GM19467 (cell line): Measurements from ENCODE around the gene PPP1R18.
"Not testable (repeated sequence)": the region's sequence is repeated elsewhere in the genome, so short reads cannot be mapped to it uniquely, and the experiment has no call there.

Experiments
- ATAC-seq: cut with Tn5 transposase; IDR thresholded peaks from one replicate; pipeline ENCODE4 v1.9.1; 2021; ENCODE audit warnings: mild to moderate bottlenecking, moderate library complexity; ENCODE audit not compliant: unreplicated experiment

Gene PPP1R18

GRCh38 chr6:30686009-30686907 lies at the start of gene PPP1R18:
Gene PPP1R18 (minus strand): TSS chr6:30686645. CDS start chr6:30686018, 627 bp downstream.
- ATAC-seq: no peak

- ATAC-seq: no peak
Observed at GRCh38 chr6:30735668-30736314, 49.3 kb upstream of the PPP1R18 start.

DNA sequence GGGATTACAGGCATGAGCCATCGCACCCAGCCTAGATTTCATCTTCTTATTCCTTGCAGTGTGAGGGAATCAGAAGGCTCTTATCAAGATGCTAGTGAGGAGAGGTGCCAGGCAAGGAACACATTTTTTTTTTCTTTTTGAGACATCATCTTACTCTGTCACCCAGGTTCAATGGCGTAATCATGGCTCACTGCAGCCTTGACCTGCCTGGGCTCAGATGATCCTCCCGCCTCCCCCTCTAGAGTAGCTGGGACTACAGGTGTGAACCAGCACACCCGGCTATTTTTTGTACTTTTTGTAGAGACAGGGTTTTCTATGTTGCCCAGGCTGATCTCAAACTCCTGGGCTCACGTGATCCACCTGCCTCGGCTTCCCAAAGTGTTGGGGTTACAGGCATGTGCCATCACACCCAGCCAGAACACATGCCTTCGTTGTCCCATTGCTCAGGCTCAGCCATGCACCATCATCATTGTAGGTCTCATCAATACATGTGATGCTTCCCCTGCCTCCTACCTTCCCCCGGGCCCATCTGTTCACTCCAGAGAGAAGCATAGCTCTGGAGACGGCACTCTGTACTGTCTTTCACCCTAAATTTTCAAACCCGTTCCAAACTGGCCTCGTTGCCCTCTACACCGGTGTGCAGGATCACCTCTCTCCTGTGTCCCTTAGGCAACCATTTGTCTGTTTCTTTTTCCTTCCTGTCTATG lies 45.9 kb upstream of the PPP1R18 start:
- ATAC-seq: no peak

- no peak for ATAC-seq
Observed at GRCh38 chr6:30730601-30731435, 44.4 kb upstream of the PPP1R18 start.

DNA sequence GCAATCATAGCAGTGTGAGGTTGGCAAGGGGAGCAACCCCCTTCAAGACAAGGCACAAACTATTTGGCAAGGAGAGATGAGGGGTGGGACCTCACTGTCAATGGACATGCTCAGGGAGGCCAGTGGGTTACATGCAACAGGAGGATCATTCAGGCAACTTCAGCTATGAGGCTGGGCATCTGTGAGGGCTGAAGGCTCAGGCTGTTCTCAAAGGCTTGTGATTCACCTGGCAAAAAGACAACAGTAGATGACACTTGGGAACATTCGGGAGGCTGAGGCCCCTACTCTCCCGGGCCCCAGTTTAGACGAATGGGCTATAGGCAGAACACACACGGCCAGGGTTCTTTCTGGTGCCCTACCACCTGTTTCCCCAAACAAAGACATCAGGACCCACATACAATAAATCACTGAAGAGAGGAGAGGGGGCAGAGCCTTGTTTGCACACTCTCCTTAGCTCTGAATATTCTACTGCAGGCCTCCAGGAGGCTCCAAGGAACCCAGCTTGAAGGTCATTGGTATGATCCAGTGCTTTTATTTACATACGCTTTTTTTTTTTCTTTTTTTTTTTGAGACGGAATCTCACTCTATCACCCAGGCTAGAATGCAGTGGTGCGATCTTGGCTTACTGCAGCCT lies 41.6 kb upstream of the PPP1R18 start:
- no peak for ATAC-seq

- ATAC-seq: no peak
Observed at GRCh38 chr6:30726506-30727413, 40.3 kb upstream of the PPP1R18 start.

DNA sequence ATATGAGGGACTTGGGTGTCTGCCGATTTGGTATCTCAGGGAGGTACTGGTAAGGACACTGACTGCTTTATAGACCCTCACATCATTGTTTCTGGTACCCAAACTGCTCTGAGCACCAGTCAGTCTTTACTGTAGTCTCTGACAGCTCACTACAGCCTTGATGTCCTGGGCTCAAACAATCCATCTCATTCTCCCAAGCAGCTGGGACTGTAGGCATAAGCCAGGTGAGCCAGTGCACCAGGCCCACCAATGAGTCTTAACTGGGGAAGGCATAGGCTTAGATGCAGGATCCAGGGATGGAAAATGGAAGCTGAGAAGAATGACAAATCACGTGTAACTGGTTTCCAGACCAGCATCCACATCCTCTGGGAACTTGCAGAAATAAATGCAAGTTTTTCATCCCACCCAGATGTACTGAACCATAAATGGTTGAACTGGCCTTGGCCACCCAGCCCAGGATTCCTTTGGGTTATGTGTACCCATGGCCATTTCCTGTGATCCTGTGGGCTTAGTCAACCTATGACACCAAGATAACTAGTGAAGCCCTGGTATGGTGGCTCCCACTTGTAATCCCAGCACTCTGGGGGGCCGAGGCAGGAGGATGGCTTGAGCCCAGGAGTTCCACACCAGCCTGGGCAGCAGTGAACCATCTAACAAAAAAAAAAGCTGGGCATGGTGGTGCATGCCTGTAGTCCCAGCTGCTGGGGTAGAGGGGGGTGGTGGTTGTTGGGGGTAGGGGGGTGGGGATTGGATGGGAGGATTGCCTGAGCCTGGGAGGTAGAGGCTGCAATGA lies 39.5 kb upstream of the PPP1R18 start:
- ATAC-seq: no peak

GRCh38 chr6:30724906-30725667 lies 38.6 kb upstream of the PPP1R18 start:
- no peak for ATAC-seq

GRCh38 chr6:30723843-30724741 lies 37.6 kb upstream of the PPP1R18 start:
- not testable (repeated sequence) for ATAC-seq

DNA sequence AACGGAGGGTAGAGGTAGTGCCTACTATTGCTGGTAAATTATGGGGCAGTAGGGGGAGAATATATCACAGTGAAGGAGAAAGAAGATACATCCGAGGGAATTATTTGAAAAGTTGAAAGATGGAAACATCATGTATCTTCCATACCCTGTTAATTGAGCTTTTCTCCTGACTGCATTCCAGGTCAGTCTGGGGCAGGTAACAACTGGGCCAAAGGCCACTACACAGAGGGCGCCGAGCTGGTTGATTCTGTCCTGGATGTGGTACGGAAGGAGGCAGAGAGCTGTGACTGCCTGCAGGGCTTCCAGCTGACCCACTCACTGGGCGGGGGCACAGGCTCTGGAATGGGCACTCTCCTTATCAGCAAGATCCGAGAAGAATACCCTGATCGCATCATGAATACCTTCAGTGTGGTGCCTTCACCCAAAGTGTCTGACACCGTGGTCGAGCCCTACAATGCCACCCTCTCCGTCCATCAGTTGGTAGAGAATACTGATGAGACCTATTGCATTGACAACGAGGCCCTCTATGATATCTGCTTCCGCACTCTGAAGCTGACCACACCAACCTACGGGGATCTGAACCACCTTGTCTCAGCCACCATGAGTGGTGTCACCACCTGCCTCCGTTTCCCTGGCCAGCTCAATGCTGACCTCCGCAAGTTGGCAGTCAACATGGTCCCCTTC lies 36.9 kb upstream of the PPP1R18 start:
- not testable (repeated sequence) for ATAC-seq

DNA sequence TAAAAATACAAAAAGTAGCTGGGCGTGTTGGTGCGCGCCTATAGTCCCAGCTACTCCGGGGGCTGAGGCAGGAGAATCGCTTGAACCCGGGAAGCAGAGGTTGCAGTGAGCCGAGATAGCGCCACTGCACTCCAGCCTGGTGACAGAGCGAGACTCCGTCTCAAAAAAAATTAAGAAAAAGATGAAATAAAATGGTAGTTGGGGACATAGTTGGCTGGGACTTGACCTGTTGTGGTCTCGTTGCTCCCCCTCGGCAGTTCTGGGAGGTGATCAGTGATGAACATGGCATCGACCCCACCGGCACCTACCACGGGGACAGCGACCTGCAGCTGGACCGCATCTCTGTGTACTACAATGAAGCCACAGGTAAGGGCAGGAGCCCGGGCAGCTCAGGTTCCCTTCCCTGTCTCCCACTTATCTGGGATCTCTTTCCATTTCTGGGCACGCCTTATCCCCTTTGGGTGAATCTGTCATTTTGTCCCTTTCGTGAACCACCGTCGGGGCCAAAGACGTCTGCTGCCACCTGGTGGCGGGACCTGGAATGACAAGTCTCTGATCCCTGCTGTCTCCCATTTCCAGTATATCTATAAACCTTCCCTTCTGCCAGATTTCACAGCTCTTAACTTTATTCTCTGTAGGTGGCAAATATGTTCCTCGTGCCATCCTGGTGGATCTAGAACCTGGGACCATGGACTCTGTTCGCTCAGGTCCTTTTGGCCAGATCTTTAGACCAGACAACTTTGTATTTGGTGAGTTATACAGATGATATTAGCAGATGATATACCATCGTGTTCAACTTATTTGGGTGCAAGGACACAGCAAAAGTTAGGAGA lies 36.1 kb upstream of the PPP1R18 start:
- no peak for ATAC-seq

GRCh38 chr6:30722025-30722279 lies 35.5 kb upstream of the PPP1R18 start:
- not testable (repeated sequence) for ATAC-seq

DNA sequence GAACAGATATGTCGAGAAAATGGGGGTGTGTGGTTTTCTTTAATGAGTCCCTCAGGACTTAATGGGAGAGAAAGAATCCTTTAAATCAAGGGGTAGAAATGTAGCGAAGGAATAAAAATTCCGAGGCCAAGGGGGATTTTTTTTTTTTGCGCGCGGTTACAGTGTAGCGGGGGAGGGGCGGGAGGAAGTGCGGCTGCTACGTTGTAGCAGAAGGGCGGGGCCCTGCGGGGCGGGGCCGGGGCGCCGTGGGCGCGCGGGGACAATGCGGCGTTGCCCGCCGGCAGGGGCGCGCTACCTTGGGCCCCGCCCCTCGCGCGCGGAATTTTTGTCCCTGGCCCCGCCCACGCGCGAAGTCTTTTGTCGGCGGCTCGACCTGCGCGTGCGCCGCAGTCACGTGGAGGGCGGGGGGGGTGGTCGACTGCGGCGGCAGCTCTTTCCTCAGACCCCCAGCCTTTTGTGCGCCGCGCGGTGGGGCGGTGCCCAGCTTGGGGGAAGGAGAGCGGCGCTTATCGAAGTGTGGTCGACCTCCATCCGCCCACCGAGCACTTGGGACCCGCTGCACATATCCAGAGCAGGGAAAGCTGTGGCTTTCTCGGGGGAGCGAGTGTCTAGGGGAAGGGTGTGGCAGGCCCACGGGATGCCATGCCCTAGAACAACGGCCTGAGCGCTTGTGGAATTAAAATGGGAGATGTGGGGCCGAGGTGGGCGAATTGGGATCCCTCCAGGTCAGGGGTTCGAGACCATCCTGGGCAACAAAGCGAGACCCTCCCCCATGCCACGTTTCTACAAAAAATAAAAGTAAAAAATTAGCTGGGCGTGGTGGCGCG lies 35.0 kb upstream of the PPP1R18 start:
- ATAC-seq: peak; percentile 27

DNA sequence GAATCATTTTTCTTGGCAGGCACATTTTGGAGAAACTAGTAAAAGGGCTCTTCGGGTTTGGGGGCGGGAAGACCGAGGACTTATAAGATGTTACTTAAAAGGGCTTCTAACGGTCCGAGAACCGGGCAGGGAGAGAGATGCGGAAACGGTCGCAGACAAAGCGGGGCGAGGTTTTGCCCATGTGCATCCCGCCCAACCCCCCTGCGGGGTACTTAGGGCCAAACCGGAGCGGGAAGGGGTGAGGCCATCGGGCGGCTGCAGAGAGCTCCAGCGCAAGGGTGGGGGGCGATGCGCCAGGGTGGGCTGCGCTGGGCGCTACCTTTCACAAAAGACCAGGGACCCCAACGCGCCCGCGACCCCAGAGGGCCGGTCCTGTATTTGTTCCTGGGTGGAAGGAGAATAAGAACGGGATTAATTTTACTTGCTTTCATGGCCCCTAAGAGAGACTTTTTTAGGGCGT lies 34.3 kb upstream of the PPP1R18 start:
- ATAC-seq: no peak
